H9 (cell line): ENCODE data around the gene PELI2. TPM values are rescaled to one million over a fixed set of nuclear protein-coding genes. Genes with fewer than 3 reads are reported as not detected.

ENCODE experiments used
- DNase-seq: peaks from one replicate; pipeline ENCODE4 v3.0.0-alpha.2; 2017
- H2AFZ ChIP-seq: one replicate; pipeline ENCODE4 v1.6.1; 2013; ENCODE audit warnings: mild to moderate bottlenecking, low read length, control low read depth, moderate library complexity
- H2AK5ac ChIP-seq: 2 replicates; pipeline ENCODE4 v1.6.1; 2013; ENCODE audit warnings: low read length, control low read depth, mixed read lengths; ENCODE audit not compliant: insufficient read length
- H2BK120ac ChIP-seq: one replicate; pipeline ENCODE4 v1.6.1; 2013; ENCODE audit warnings: low read depth, mild to moderate bottlenecking, low read length, control low read depth, inconsistent platforms; ENCODE audit not compliant: poor library complexity, severe bottlenecking
- H2BK12ac ChIP-seq: 2 replicates; pipeline ENCODE4 v1.6.1; 2013; ENCODE audit warnings: low read length, control low read depth, mixed read lengths, low read depth; ENCODE audit not compliant: insufficient read length
- H2BK15ac ChIP-seq: 2 replicates; pipeline ENCODE4 v1.6.1; 2013; ENCODE audit warnings: low read depth, low read length, control low read depth
- H2BK20ac ChIP-seq: one replicate; pipeline ENCODE4 v1.6.1; 2013; ENCODE audit warnings: low read depth, mild to moderate bottlenecking, low read length, control low read depth, inconsistent platforms; ENCODE audit not compliant: poor library complexity, severe bottlenecking
- H2BK5ac ChIP-seq: 2 replicates; pipeline ENCODE4 v1.6.1; 2013; ENCODE audit warnings: low read length, control low read depth, mixed read lengths; ENCODE audit not compliant: insufficient read length
- H3K14ac ChIP-seq: 2 replicates; pipeline ENCODE4 v1.6.1; 2013; ENCODE audit warnings: low read length, control low read depth; ENCODE audit not compliant: insufficient read depth
- H3K18ac ChIP-seq: 2 replicates; pipeline ENCODE4 v1.6.1; 2013; ENCODE audit warnings: low read depth, mild to moderate bottlenecking, mixed read lengths, low read length, control low read depth; ENCODE audit not compliant: insufficient read length
- H3K23ac ChIP-seq: 2 replicates; pipeline ENCODE4 v1.6.1; 2013; ENCODE audit warnings: low read length, control low read depth, mixed read lengths, low read depth; ENCODE audit not compliant: insufficient read length
- H3K23me2 ChIP-seq: 2 replicates; pipeline ENCODE4 v1.6.1; 2013; ENCODE audit warnings: low read depth, mild to moderate bottlenecking, mixed read lengths, low read length, control low read depth; ENCODE audit not compliant: insufficient read length, poor library complexity, severe bottlenecking
- H3K27ac ChIP-seq: 2 replicates; pipeline ENCODE4 v1.5.1; 2013; ENCODE audit warnings: low read length, control low read depth, mixed read lengths, low read depth; ENCODE audit not compliant: insufficient read length
- H3K27me3 ChIP-seq: 2 replicates; pipeline ENCODE4 v1.6.1; 2013; ENCODE audit warnings: low read length, control low read depth, inconsistent platforms; ENCODE audit not compliant: insufficient read depth
- H3K4ac ChIP-seq: 2 replicates; pipeline ENCODE4 v1.6.1; 2013; ENCODE audit warnings: low read depth, mild to moderate bottlenecking, control low read depth, inconsistent platforms, low read length, moderate library complexity
- H3K4me1 ChIP-seq: 2 replicates; pipeline ENCODE4 v1.6.1; 2013; ENCODE audit warnings: low read length, control low read depth, inconsistent platforms; ENCODE audit not compliant: insufficient read depth
- H3K4me2 ChIP-seq: 2 replicates; pipeline ENCODE4 v1.6.1; 2013; ENCODE audit warnings: low read length, control low read depth, mixed read lengths; ENCODE audit not compliant: insufficient read length, insufficient read depth
- H3K56ac ChIP-seq: 2 replicates; pipeline ENCODE4 v1.6.1; 2013; ENCODE audit warnings: low read depth, mild to moderate bottlenecking, mixed read lengths, low read length, control low read depth; ENCODE audit not compliant: insufficient read length
- H3K79me1 ChIP-seq: 2 replicates; pipeline ENCODE4 v1.6.1; 2013; ENCODE audit warnings: low read depth, mild to moderate bottlenecking, moderate library complexity, low read length, control low read depth, inconsistent platforms; ENCODE audit not compliant: insufficient read depth, poor library complexity, severe bottlenecking
- H3K79me2 ChIP-seq: 2 replicates; pipeline ENCODE4 v1.6.1; 2013; ENCODE audit warnings: low read length, control low read depth, inconsistent platforms; ENCODE audit not compliant: insufficient read depth
- H3K9ac ChIP-seq: 2 replicates; pipeline ENCODE4 v1.6.1; 2013; ENCODE audit warnings: low read length, control low read depth, mixed read lengths; ENCODE audit not compliant: insufficient read length; ENCODE audit errors: extremely low read depth
- H3K9me3 ChIP-seq: one replicate; pipeline ENCODE4 v1.6.1; 2013; ENCODE audit warnings: low read depth, low read length, inconsistent platforms; ENCODE audit not compliant: control insufficient read depth
- H3T11ph ChIP-seq: one replicate; pipeline ENCODE4 v1.6.1; 2013; ENCODE audit warnings: mild to moderate bottlenecking, low read length, control low read depth, inconsistent platforms
- H4K20me1 ChIP-seq: one replicate; pipeline ENCODE4 v1.6.1; 2013; ENCODE audit not compliant: control insufficient read depth, insufficient read length, insufficient read depth
- H4K5ac ChIP-seq: 2 replicates; pipeline ENCODE4 v1.6.1; 2013; ENCODE audit warnings: low read depth, mild to moderate bottlenecking, mixed read lengths, low read length, control low read depth; ENCODE audit not compliant: insufficient read length
- H4K8ac ChIP-seq: replicated peaks from 2 replicates; pipeline ENCODE4 v1.6.1; 2013; ENCODE audit warnings: low read length, control low read depth, mixed read lengths, low read depth; ENCODE audit not compliant: insufficient read length
- H4K91ac ChIP-seq: 2 replicates; pipeline ENCODE4 v1.6.1; 2013; ENCODE audit warnings: low read depth, mild to moderate bottlenecking, moderate library complexity, mixed read lengths, low read length, control low read depth; ENCODE audit not compliant: insufficient read length
- H3K27ac Mint-ChIP-seq, 3 experiments: 2 replicates in 2 of 3; 3 replicates in 1 of 3; pipeline ENCODE4 v1.8.0; 2020 to 2021; ENCODE audit warnings: mixed read lengths in 3 of 3, mild to moderate bottlenecking in 1 of 3, moderate library complexity in 1 of 3
- H3K27me3 Mint-ChIP-seq: 2 replicates; pipeline ENCODE4 v1.8.0; 2021; ENCODE audit warnings: low read depth, mild to moderate bottlenecking, moderate library complexity, mixed read lengths
- H3K36me3 Mint-ChIP-seq, 3 experiments: 2 replicates in 2 of 3; 3 replicates in 1 of 3; pipeline ENCODE4 v1.8.0; 2020 to 2021; ENCODE audit warnings: low read depth in 3 of 3, mixed read lengths in 3 of 3; ENCODE audit not compliant: insufficient read depth in 1 of 3
- H3K4me1 Mint-ChIP-seq, 2 experiments: 2 replicates each; pipeline ENCODE4 v1.8.0; 2020; ENCODE audit warnings: mixed read lengths in 2 of 2
- H3K4me3 Mint-ChIP-seq, 2 experiments: 2 replicates in 1 of 2; 3 replicates in 1 of 2; pipeline ENCODE4 v1.8.0; 2020 to 2021; ENCODE audit warnings: mild to moderate bottlenecking in 2 of 2, mixed read lengths in 2 of 2, moderate library complexity in 1 of 2
- H3K9me3 Mint-ChIP-seq, 2 experiments: 2 replicates in 1 of 2; 3 replicates in 1 of 2; pipeline ENCODE4 v1.8.0; 2020; ENCODE audit warnings: mild to moderate bottlenecking in 2 of 2, mixed read lengths in 2 of 2, moderate library complexity in 1 of 2
- WGBS: extraction: QIAGEN DNeasy Blood & Tissue Kit; methylation state at CpG from one replicate; pipeline ENCODE4 v1.1.7; 2013; ENCODE audit warnings: missing lambda C conversion rate, low lambda C conversion rate, mixed read lengths; ENCODE audit not compliant: insufficient read length; ENCODE audit errors: extremely low coverage; 5-methylcytosine and 5-hydroxymethylcytosine counted together
- total RNA-seq: library from RNA; stranded (reverse); gene quantifications from 2 replicates; pipeline ENCODE4 v1.2.1, GENCODE V29; 2021
- TF ChIP-seq, protein P1 (sequence below): fragments of 200-600 bp; sonication (generic); conservative IDR thresholded peaks from 3 replicates; pipeline ENCODE4 v1.8.0; 2021; ENCODE audit warnings: antibody characterized with exemption, mild to moderate bottlenecking

The PELI2 gene
- total RNA-seq, 1 experiment from 2014 or later: 18.0 TPM

- Histone ChIP-seq H3K9ac (no peak overlapping the region), H4K5ac (no peak overlapping the region), H2BK120ac (no peak overlapping the region), H4K91ac (no peak overlapping the region), H3K27ac (no peak overlapping the region), H2BK12ac (no peak overlapping the region), H2AK5ac (no peak overlapping the region), H3K79me1 (no peaks in the 10 kb centered on the region), H3K4ac (no peak overlapping the region), H3K27me3 (peaks cover 6% of the 10 kb centered on the region; the same call in 1 of the 2 replicates), H2BK20ac (no peak overlapping the region), H2BK5ac (no peak overlapping the region), H3K4me1 (peaks cover 2% of the 10 kb centered on the region; the same call in 1 of the 2 replicates), H2AFZ (no peak overlapping the region), H4K8ac (no peak overlapping the region), H3T11ph (no peak overlapping the region), H3K14ac (no peak overlapping the region), H3K79me2 (peaks cover 3% of the 10 kb centered on the region; the same call in 1 of the 2 replicates), H3K23ac (no peak overlapping the region), H3K23me2 (peaks cover 11% of the 10 kb centered on the region), H3K56ac (no peak overlapping the region), H4K20me1 (no peaks in the 10 kb centered on the region), H3K18ac (no peak overlapping the region), H3K9me3 (no peaks in the 10 kb centered on the region), H3K4me2 (no peak overlapping the region), H2BK15ac (no peak overlapping the region)
- no peak overlapping the region for H3K4me3 Mint-ChIP-seq
- H3K4me1 Mint-ChIP-seq: peaks cover 20 to 24% of the 10 kb centered on the region in 2 experiments
- peaks cover 12% of the 10 kb centered on the region for H3K27me3 Mint-ChIP-seq
- H3K36me3 Mint-ChIP-seq: no peaks in the 10 kb centered on the region; a peak in 1 of 7 replicates
- TF ChIP-seq, protein P1, sequence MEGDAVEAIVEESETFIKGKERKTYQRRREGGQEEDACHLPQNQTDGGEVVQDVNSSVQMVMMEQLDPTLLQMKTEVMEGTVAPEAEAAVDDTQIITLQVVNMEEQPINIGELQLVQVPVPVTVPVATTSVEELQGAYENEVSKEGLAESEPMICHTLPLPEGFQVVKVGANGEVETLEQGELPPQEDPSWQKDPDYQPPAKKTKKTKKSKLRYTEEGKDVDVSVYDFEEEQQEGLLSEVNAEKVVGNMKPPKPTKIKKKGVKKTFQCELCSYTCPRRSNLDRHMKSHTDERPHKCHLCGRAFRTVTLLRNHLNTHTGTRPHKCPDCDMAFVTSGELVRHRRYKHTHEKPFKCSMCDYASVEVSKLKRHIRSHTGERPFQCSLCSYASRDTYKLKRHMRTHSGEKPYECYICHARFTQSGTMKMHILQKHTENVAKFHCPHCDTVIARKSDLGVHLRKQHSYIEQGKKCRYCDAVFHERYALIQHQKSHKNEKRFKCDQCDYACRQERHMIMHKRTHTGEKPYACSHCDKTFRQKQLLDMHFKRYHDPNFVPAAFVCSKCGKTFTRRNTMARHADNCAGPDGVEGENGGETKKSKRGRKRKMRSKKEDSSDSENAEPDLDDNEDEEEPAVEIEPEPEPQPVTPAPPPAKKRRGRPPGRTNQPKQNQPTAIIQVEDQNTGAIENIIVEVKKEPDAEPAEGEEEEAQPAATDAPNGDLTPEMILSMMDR: no peak
- H3K27ac Mint-ChIP-seq: no peak overlapping the region
- no peak for DNase-seq
- H3K9me3 Mint-ChIP-seq: no peaks in the 10 kb centered on the region
- WGBS: no CpG with 5 or more reads among the region's 3 CpGs
Measured at GRCh38 chr14:56115334-56115870, 2.8 kb upstream of the PELI2 start.
